Measurements from ENCODE around the gene BLOC1S5. TPM values are rescaled to one million over a fixed set of nuclear protein-coding genes. Genes with fewer than 3 reads are reported as not detected.

The BLOC1S5 gene
- polyA plus RNA-seq, 2 of the 4 experiments (the other 2 are of a cell fraction), result 10.2 to 10.8 TPM

GRCh38 chr6:8017705-8018104, 46.5 kb downstream of the BLOC1S5 start:
- ATAC-seq (no peak), FAIRE-seq (no peak), DNase-seq (ENCODE audit: low read depth in 1 of 2, low spot score in 1 of 2) (no peak)
- Histone ChIP-seq H3K4me3 (no peak overlapping the region), H3K9me3 (no peaks in the 10 kb centered on the region), H3K4me1 (no peaks in the 10 kb centered on the region), H3K4me2 (no peak overlapping the region), H3K27ac (no peak overlapping the region)
- CTCF ChIA-PET, result interaction anchor here (1.0 to 1.3 kb wide), 2 partner anchors 12 to 14 kb away, joined by 3 to 4 read pairs; no protein-coding TSS in a partner anchor
- POLR2A ChIA-PET, result interaction anchor here (0.7 kb wide), 1 partner anchor 291 kb away, joined by 3 read pairs; no protein-coding TSS in a partner anchor
- TF ChIP-seq HDAC2 (IDR thresholded peaks at IDR 0.05) (no peak), HMGXB4 (CRISPR knock-in tag; IDR thresholded peaks at IDR 0.05; ENCODE audit: borderline replicate concordance) (no peak), RARB (CRISPR knock-in tag; IDR thresholded peaks at IDR 0.05) (no peak), RAD21 (conservative IDR thresholded peaks at IDR 0.05 in 1 of 2, IDR thresholded peaks at IDR 0.05 in 1 of 2) (no peak), KDM1A (IDR thresholded peaks at IDR 0.05; ENCODE audit: low read depth) (no peak), GATA3 (IDR thresholded peaks at IDR 0.05; ENCODE audit: borderline replicate concordance) (no peak), NPAS2 (CRISPR knock-in tag; IDR thresholded peaks at IDR 0.05; ENCODE audit: borderline replicate concordance) (no peak), ATOH8 (CRISPR knock-in tag; IDR thresholded peaks at IDR 0.05; ENCODE audit: low read depth) (no peak), POLR2AphosphoS2 (conservative IDR thresholded peaks at IDR 0.05; ENCODE audit: low read length) (no peak)
- WGBS (ENCODE audit: missing lambda C conversion rate), result 81% methylated on average over 7 of the region's 7 CpGs

- no peak overlapping the region for H3K4me3 ChIP-seq
- ChIA-PET POLR2A (interaction anchor here (0.7 kb wide), 1 partner anchor 291 kb away, joined by 3 read pairs; no protein-coding TSS in a partner anchor), CTCF (interaction anchor here (1.0 to 1.3 kb wide), 2 partner anchors 11 to 14 kb away, joined by 3 to 4 read pairs; no protein-coding TSS in a partner anchor)
- H3K27ac ChIP-seq, result no peak overlapping the region
- ATAC-seq, result no peak
- WGBS (ENCODE audit: missing lambda C conversion rate), result 74% methylated on average over 9 of the region's 9 CpGs
- no peak overlapping the region for H3K4me2 ChIP-seq
- no peak for DNase-seq (ENCODE audit: low read depth in 1 of 2, low spot score in 1 of 2)
- no peak for FAIRE-seq
- no peaks in the 10 kb centered on the region for H3K9me3 ChIP-seq
- no peaks in the 10 kb centered on the region for H3K4me1 ChIP-seq
- TF ChIP-seq TP53 (CRISPR knock-in tag; IDR thresholded peaks at IDR 0.05), result no peak
- no peak for TF ChIP-seq CBX2 (IDR thresholded peaks at IDR 0.05; ENCODE audit: borderline replicate concordance, low read depth)
- no peak for TF ChIP-seq RFX5 (IDR thresholded peaks at IDR 0.05)
- no peak for TF ChIP-seq HEYL (CRISPR knock-in tag; IDR thresholded peaks at IDR 0.05)
- TF ChIP-seq HMGXB4 (CRISPR knock-in tag; IDR thresholded peaks at IDR 0.05; ENCODE audit: borderline replicate concordance), result no peak
- TF ChIP-seq PBX3 (IDR thresholded peaks at IDR 0.05), result no peak
- no peak for TF ChIP-seq EP300 (IDR thresholded peaks at IDR 0.05)
- no peak for TF ChIP-seq SREBF2 (IDR thresholded peaks at IDR 0.05)
- no peak for TF ChIP-seq HES2 (IDR thresholded peaks at IDR 0.05)
- no peak for TF ChIP-seq FOSB (CRISPR knock-in tag; IDR thresholded peaks at IDR 0.05)
- TF ChIP-seq BHLHE40 (IDR thresholded peaks at IDR 0.05; ENCODE audit: low read depth, low read length), result no peak
- TF ChIP-seq MAFK (IDR thresholded peaks at IDR 0.05; ENCODE audit: partially characterized antibody), result no peak
- TF ChIP-seq RARB (CRISPR knock-in tag; IDR thresholded peaks at IDR 0.05), result no peak
- no peak for TF ChIP-seq USF2 (IDR thresholded peaks at IDR 0.05)
- no peak for TF ChIP-seq MYC (IDR thresholded peaks at IDR 0.05; ENCODE audit: borderline replicate concordance, low read length)
- no peak for TF ChIP-seq NFE2L2 (conservative IDR thresholded peaks at IDR 0.05; ENCODE audit: low read length)
- no peak for TF ChIP-seq ZC3H11A (IDR thresholded peaks at IDR 0.05)
- TF ChIP-seq CTCF (IDR thresholded peaks at IDR 0.05), result no peak
Measured at GRCh38 chr6:8017276-8017701, 46.9 kb downstream of the BLOC1S5 start.

Measured in A549 (cell line).